Cortex of kidney (tissue), 1 donor: Measurements from ENCODE around the gene C19orf85.

Source experiments
- DNase-seq: peaks from one replicate; lab custom pipeline; 2025; lab: John Stamatoyannopoulos, UW

The C19orf85 gene

GRCh38 chr19:55477905-55478304 lies 13.4 kb upstream of the C19orf85 start:
- DNase-seq = no peak

GRCh38 chr19:55476100-55476775 lies 11.7 kb upstream of the C19orf85 start, which contains the start of gene ZNF628:
TSS of gene ZNF628 (plus strand) at chr19:55476617. CDS start at chr19:55479911, 3,294 bp downstream.
- no peak for DNase-seq

DNA sequence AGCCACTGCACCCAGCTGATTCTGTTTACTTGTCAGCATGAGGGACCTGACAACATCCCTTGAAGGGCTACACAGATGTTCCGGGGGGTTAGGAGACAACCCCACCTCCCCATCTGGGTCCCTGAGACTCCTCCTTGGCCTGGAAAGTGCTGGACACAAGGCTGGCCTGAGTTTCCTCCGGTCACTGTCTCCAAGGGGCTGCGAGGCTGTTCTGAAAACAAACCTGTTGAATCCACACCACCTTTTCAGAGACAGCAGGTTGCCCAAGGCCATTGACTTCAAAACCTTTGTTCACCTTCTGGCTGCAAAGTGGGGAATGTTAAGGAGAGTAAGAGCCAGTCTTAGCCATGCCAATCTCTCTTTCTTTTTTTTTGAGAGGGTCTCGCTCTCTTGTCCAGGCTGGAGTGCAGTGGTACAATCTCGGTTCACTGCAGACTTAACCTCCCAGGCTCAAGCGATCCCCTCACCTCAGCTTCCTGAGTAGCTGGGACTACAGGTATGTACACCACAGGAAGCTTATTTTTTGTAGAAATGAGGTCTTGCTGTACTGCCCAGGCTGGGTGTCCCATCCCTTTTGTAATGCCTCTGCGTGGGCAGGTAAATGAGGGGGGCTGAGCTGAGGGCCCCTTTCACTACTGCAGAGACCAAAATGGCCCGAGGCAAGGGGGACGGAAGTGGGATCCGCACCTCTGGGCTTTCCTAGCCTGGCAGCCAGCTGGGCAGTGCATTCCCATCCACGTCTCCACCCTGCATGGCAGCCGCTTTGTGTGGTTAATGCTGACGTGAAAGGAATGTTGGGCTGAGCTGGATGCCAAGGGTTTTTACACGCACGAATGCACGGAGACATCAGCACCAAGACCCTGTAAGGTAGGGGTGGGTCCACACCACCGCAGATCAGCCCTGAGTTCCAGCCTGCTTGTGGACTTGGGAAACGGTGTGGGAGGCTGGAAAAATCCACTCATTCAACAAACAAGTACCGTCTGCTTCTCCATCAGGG lies 10.0 kb upstream of the C19orf85 start:
- DNase-seq = no peak

DNA sequence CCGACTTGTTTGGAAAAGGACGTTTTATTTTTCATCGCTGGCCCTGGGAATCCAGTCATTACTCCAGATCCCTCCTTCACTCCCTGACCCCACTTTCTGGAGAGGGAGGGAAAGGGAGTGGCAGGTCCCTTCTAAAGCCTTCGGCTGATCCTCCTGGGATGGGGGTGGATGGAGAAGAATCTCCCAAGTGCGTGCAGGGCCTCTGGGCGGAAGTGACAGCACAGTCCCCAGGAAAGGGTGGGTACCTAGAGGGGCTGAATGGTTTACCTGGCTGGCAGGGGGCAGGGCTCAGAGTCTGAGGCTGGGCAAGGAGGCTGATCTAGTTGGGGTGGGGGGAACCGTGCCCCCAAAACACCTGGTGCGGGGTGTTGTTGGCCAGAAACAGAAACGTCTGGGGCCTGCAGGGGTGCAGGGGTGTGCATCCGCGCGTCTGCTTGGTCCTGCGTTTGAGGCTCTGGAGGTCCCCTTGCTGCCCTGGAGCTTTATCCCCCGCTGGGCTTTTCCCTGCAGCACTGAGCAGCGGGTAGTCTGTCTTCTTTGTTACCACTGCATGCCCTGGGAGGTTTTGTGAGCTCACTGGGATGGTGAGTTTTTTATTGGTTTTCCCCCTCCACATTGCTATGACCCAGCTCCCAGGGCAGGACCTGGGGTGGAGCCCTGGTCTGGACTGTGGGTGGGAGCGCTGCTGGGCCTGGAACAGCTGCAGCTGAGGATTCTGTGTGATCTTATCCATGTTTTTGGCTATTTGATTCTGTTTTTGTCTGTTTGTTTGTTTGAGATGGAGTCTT lies 8.9 kb upstream of the C19orf85 start:
- no peak for DNase-seq

- no peak for DNase-seq
These were observed 7.9 kb upstream of the C19orf85 start for GRCh38 chr19:55472463-55472862.

DNA sequence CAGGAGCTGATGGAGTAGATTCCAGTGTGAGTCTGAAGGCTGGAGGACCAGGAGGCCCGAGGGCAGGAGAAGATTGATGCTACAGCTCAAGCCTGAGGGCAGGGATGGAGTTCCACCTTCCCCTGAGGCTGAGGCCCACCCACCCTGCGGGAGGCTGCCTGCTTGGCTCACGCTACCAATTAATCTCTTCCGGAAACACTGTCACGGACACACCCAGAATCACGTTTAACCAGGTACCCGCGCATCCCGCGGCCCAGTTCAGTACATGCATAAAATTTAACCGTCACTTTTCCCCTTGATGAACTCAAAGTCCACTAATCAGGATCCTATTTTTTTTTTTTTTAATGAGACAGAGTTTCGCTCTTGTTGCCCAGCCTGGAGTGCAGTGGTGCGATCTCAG lies 6.7 kb upstream of the C19orf85 start:
- DNase-seq = no peak

- no peak for DNase-seq
These were observed 3.5 kb upstream of the C19orf85 start for GRCh38 chr19:55468054-55468393.

GRCh38 chr19:55467236-55468053 lies 2.9 kb upstream of the C19orf85 start:
- no peak for DNase-seq

DNA sequence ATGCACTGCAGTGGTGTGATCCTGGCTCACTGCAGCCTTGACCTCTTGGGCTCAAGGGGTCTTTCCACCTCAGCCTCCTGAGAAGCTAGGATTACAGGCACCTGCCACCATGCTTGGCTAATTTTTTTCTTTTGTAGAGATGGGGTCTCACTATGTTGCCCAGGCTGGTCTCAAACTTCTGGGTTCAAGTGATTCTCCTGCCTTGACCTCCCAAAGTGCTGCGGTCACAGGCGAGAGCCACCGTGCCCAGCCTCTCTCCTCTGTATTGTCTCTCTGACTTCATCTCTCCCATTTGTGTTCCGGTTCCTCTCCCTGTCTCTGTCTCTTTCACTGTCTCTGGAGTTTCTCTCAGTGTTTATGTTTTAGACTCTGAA lies 1.7 kb upstream of the C19orf85 start:
- DNase-seq = no peak

GRCh38 chr19:55465460-55466240 lies 1.1 kb upstream of the C19orf85 start:
- DNase-seq = no peak

DNA sequence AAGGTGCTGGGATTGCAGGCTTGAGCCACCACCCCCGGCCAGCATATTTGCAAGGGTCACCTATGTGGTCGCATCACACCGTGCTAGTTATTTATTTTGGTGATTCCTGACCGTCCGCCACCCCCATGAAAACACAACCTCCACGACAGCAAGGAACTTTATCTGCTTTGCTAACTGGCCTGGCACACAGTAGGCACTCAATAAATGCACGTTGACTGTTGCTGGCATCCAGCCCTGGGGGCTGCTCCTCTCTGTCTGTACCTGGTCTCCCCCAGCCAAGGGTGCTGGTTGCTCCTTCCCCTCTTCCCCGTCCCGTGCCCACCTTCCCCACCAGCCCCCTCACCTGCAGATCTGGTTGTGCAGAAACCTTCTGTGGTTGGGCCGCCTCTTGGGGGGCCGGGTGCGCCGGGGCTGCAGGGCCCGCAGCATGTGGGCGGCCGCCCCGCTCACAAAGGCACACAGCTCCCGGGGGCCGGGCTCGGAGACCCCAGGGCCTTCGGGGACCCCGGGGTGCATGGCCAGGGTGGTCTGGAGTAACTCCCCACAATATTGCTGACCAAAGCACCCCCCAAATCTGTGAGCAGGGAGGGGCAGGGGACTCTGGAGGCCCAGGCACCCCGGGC lies 401 bp downstream of the C19orf85 start:
- no peak for DNase-seq

DNA sequence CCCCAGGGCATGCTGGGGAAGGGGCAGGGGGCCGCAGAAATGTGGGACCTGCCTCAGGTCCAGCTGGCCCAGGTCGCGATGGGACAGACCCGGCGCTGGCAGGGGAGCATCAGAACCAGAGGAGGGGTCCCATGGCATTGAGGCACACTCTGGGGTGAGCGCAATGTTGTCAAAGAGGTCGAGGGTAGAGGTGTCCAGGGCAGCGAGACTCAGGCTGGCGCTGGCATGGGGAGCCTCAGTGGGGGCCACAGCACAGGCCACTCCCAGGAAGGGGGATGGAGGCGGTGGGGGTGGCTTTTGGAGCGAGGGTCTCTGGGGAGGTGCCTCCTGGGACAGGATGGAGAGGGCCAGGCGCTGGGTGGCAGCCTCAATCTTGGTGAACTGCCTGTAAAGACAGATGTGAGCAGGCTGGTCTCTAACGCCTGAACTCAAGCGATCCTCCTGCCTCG lies 944 bp downstream of the C19orf85 start:
- DNase-seq = no peak

DNA sequence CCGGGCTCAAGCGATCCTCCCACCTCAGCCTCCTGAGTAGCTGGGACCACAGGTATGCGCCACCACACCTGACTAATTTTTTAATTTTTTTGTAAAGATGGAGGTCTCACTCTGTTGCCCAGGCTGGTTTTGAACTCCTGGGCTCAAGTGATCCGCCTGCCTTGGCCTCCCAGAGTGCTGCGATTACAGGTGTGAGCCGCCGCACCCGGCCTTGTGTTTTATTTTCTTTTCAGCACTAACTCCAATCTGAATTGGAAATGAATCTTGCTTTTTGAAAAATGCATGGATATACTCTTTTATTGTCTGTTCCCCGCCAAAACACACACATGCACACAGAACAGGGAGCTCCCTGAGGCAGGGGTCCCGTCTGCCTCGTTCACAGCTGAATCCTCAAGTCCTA lies 1.8 kb downstream of the C19orf85 start:
- no peak for DNase-seq

DNA sequence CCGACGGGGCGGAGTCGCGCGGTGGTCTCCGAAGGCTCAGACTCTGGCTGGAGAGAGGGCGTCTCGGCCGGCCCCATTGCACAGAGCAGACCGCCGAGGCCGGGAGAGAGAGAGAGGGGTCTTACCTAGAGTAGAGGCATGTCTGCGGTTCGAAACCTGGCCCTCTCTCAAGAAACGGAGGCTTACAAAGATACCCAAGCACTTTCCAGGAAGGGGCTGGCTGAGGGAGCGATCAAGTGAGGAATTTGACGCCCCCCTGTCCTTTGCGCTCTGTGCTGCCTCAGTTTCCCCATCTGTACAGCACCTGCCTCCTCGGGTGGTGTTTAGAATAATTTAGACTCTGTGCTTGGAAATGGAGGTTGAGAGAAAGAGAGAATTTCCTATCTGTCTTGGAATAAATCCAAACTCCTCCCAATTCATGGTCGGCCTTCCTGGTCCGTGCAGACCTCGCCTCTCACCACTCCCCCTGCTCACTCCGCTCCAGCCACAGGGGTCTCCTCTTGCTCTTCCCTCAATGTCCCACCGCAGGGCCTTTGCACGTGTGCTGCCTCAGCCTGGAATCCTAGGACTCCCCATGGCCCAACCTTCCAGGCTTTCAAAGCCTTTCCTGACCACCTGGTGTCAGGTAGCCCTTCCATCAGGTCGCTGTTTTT lies 2.5 kb downstream of the C19orf85 start:
- no peak for DNase-seq

- DNase-seq = peak; percentile 77
These were observed 3.1 kb downstream of the C19orf85 start, which contains the start of gene ISOC2 for GRCh38 chr19:55461259-55461973. TSS of gene ISOC2 (minus strand) at chr19:55461642. CDS start at chr19:55456486, 5,156 bp downstream.

GRCh38 chr19:55460670-55461258 lies 3.8 kb downstream of the C19orf85 start:
- DNase-seq = no peak

DNA sequence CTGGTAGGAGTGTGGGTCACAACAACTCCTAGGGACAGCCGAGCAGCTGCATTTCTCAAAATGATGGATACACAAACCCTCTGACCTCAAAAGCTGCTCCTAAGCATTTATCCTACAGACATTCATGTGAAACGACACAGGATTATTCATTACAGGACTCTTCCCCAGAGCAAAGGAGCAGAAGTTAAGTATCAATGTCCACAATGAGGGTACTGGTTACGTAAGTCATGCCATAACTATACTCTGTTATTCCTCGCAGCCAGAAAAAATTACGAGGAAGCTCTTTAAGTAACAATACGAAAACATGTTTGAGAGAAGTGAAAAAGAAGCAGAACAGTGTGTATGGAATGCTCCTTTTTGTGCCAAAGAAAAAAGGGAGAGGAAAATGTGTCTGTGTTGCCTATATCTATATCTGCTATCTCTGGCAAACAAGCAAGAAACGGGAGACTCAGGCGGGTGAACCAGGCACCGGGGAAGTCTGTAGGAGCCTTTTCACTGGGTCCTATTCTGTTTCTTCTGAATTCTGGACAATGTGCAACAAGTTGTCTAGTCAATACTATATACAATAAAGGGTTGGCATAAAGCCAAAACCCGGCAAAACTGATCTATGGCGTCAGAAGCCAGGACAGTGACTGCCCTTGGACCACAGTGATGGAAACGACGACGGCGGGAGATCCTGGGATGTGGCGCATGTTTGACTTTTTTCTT lies 4.4 kb downstream of the C19orf85 start:
- DNase-seq = no peak

GRCh38 chr19:55459551-55459949 lies 5.0 kb downstream of the C19orf85 start:
- DNase-seq = no peak
